IgD-negative memory B cell (primary cell): ENCODE results near the gene TRIM51G. TPM values are rescaled to one million over a fixed set of nuclear protein-coding genes. Genes with fewer than 3 reads are reported as not detected.
"Not testable (repeated sequence)": the region's sequence is repeated elsewhere in the genome, so short reads cannot be mapped to it uniquely, and the experiment has no call there.

Source experiments
- H3K27ac Mint-ChIP-seq, 3 donors: one replicate each; pipeline ENCODE4 v1.8.0; 2020 to 2022; ENCODE audit warnings: mild to moderate bottlenecking in 3 of 3, mixed read lengths in 3 of 3, moderate library complexity in 1 of 3
- H3K27me3 Mint-ChIP-seq: one replicate; pipeline ENCODE4 v1.8.0; 2021; ENCODE audit warnings: mixed read lengths
- H3K36me3 Mint-ChIP-seq: one replicate; pipeline ENCODE4 v1.8.0; 2020; ENCODE audit warnings: mild to moderate bottlenecking, mixed read lengths
- H3K4me1 Mint-ChIP-seq, 3 donors: one replicate each; pipeline ENCODE4 v1.8.0; 2020 to 2022; ENCODE audit warnings: mixed read lengths in 3 of 3, mild to moderate bottlenecking in 1 of 3
- H3K4me3 Mint-ChIP-seq, 4 donors: one replicate each; pipeline ENCODE4 v1.8.0; 2020 to 2022; ENCODE audit warnings: mild to moderate bottlenecking in 4 of 4, mixed read lengths in 4 of 4, moderate library complexity in 3 of 4
- H3K9me3 Mint-ChIP-seq, 3 donors: one replicate each; pipeline ENCODE4 v1.8.0; 2020 to 2021; ENCODE audit warnings: mixed read lengths in 3 of 3, mild to moderate bottlenecking in 1 of 3
- polyA plus RNA-seq: library from polyadenylated mRNA; unstranded; fragments of 300-500 nt; fragmentation: Illumina TruSeq; gene quantifications from one replicate; pipeline ENCODE4 v1.2.3, GENCODE V29; 2021

Gene TRIM51G
- polyA plus RNA-seq = not detected

- not testable (repeated sequence) for H3K36me3 Mint-ChIP-seq, H3K27ac Mint-ChIP-seq, H3K4me3 Mint-ChIP-seq, H3K4me1 Mint-ChIP-seq, H3K9me3 Mint-ChIP-seq, H3K27me3 Mint-ChIP-seq
Measured at GRCh38 chr11:48983785-48984184, at the start of gene TRIM51G. Gene TRIM51G (minus strand): TSS chr11:48983885. CDS start chr11:48981695, 2,190 bp downstream.

- H3K4me3 Mint-ChIP-seq, H3K36me3 Mint-ChIP-seq, H3K27ac Mint-ChIP-seq, H3K27me3 Mint-ChIP-seq, H3K4me1 Mint-ChIP-seq, H3K9me3 Mint-ChIP-seq: not testable (repeated sequence)
Measured at GRCh38 chr11:49028523-49028922, 44.8 kb upstream of the TRIM51G start, which contains the start of gene TRIM49B. Gene TRIM49B (plus strand): TSS chr11:49028823. CDS start chr11:49031600, 2,777 bp downstream.

GRCh38 chr11:48968592-48968991 lies 15.1 kb downstream of the TRIM51G start:
- not testable (repeated sequence) for H3K36me3 Mint-ChIP-seq, H3K27me3 Mint-ChIP-seq

GRCh38 chr11:48955315-48956049 lies 28.2 kb downstream of the TRIM51G start:
- H3K27ac Mint-ChIP-seq, H3K27me3 Mint-ChIP-seq, H3K36me3 Mint-ChIP-seq, H3K4me1 Mint-ChIP-seq, H3K9me3 Mint-ChIP-seq, H3K4me3 Mint-ChIP-seq: not testable (repeated sequence)

More at GRCh38 chr11:48968592-48968991, 15.1 kb downstream of the TRIM51G start:
- H3K9me3 Mint-ChIP-seq, H3K4me3 Mint-ChIP-seq, H3K4me1 Mint-ChIP-seq, H3K27ac Mint-ChIP-seq: not testable (repeated sequence)

- not testable (repeated sequence) for H3K36me3 Mint-ChIP-seq, H3K27me3 Mint-ChIP-seq, H3K4me3 Mint-ChIP-seq, H3K4me1 Mint-ChIP-seq, H3K9me3 Mint-ChIP-seq, H3K27ac Mint-ChIP-seq
Measured at GRCh38 chr11:48945796-48946195, 37.9 kb downstream of the TRIM51G start.

Other genes starting within 250 kb of the TRIM51G start
- not detected for gene TRIM49B, start 44.9 kb upstream of the TRIM51G start, polyA plus RNA-seq
- gene TRIM64C, start 75.2 kb upstream of the TRIM51G start, polyA plus RNA-seq = not detected
- gene FOLH1, start 224.7 kb upstream of the TRIM51G start, polyA plus RNA-seq = not detected